ENCODE results near the gene LIMK1.

- no peak for TF ChIP-seq CTCF (optimal IDR thresholded peaks at IDR 0.05 in 1 of 3, IDR thresholded peaks at IDR 0.05 in 1 of 3, conservative IDR thresholded peaks at IDR 0.05 in 1 of 3; ENCODE audit: extremely low read depth in 1 of 3, insufficient read depth in 2 of 3, low read length in 3 of 3)
- TF ChIP-seq EZH2 (IDR thresholded peaks at IDR 0.05; ENCODE audit: low read length) = no peak
Measured at GRCh38 chr7:74042746-74043522, 40.7 kb upstream of the LIMK1 start.
